Left forelimb (tissue), 1 donor: ENCODE data around the gene PTPN13.

Experiments used
- DNase-seq: peaks from one replicate; pipeline ENCODE4 v3.0.0-alpha.2; 2018; ENCODE audit warnings: low spot score

The PTPN13 gene

DNA sequence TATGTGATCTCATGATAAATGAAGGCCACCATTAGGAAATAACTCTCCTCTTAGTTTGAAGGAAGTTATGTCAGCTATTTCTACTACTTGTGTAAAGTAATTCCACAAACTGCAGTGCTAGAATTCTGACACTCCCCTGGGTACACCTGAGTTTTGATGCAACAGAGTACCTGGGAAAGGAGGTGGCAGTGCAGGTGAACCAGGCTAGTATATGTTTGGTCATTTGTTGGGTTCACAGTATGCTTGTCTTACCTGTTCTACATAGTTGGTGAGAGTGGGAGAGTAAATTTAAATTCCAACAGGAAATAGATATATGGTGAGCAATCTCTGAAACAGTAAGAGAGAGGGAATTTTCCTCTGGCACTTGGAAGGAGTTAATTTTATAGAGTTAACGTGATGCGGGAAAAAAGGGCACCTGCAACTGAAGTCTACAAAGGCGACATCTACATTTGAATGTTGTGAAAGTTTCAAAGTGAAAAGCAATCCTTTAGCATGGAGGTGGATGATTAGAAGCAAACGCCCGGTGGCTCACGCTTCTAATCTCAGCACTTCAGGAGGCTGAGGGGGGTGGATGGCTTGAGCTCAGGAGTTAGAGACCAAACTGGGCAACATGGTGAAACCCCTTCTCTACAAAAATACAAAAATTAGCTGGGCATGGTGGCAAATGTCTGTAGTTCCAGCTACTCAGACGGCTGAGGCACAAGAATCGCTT is 263.4 kb downstream of the PTPN13 start:
- DNase-seq = no peak
